MM.1S (cell line): ENCODE measurements around the gene MRNIP.

ENCODE experiments used
- EZH2 ChIP-seq: fragments of 300-600 bp; sonication (generic); optimal IDR thresholded peaks from 2 replicates; pipeline ENCODE3; 2017; ENCODE audit warnings: low read depth, mild to moderate bottlenecking, antibody characterized with exemption, low read length, mixed read lengths
- TF ChIP-seq, protein P1 (sequence below): fragments of 300-600 bp; sonication (generic); IDR thresholded peaks from 2 replicates; pipeline ENCODE4 v1.5.1; 2016; ENCODE audit warnings: antibody characterized with exemption, low read length, mixed read lengths

DNA sequence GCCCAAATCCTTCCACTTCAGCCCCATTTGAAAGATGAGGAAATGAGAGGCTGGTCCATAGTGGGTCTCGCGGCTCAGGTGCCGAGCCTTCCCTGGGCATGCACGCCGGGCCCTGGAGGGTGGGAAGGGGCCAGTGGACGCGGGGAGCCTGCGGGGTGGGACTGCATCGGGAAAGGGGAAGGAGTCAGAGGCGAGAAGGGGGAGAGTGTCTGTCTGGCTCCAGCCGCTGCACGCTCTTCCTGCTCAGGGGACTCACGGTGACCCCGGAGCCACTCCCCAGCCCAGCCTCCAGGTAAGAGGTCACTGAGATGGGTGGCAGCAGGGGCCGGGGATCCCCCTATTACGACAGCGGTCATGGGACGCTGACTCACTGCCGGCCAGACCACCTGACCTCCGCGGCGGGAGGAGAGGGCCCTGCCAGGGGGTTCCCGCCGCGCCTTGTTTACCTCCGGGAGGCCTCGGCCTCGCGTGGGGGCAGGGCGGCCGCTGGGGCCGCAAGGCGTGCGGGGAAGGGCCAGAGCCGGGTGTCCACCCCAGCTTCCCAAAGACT, 39.8 kb downstream of the MRNIP start:
- TF ChIP-seq, protein P1, sequence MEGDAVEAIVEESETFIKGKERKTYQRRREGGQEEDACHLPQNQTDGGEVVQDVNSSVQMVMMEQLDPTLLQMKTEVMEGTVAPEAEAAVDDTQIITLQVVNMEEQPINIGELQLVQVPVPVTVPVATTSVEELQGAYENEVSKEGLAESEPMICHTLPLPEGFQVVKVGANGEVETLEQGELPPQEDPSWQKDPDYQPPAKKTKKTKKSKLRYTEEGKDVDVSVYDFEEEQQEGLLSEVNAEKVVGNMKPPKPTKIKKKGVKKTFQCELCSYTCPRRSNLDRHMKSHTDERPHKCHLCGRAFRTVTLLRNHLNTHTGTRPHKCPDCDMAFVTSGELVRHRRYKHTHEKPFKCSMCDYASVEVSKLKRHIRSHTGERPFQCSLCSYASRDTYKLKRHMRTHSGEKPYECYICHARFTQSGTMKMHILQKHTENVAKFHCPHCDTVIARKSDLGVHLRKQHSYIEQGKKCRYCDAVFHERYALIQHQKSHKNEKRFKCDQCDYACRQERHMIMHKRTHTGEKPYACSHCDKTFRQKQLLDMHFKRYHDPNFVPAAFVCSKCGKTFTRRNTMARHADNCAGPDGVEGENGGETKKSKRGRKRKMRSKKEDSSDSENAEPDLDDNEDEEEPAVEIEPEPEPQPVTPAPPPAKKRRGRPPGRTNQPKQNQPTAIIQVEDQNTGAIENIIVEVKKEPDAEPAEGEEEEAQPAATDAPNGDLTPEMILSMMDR, result no peak
- TF ChIP-seq EZH2, result no peak
